HCT116 (cell line): ENCODE data around the gene DDX39A.

Experiments
- CTCF ChIP-seq, 3 experiments: fragments of 200-600 bp in 1 of 3; sonication (generic) in 1 of 3; IDR thresholded peaks in 2 of 3; conservative IDR thresholded peaks in 1 of 3; 2 replicates each; pipeline ENCODE4 v1.5.1; 2012 to 2017; ENCODE audit warnings: low read depth in 2 of 3, low read length in 2 of 3, antibody characterized with exemption in 1 of 3, borderline replicate concordance in 1 of 3, control low read depth in 1 of 3, mild to moderate bottlenecking in 1 of 3, mixed read lengths in 1 of 3, mixed run types in 1 of 3, moderate library complexity in 1 of 3; ENCODE audit not compliant: insufficient read depth in 1 of 3
- EZH2 ChIP-seq: fragments of 200-600 bp; sonication (generic); IDR thresholded peaks from 2 replicates; pipeline ENCODE4 v1.6.1; 2017; ENCODE audit warnings: antibody characterized with exemption, mixed run types
- EZH2phosphoT487 ChIP-seq: fragments of 200-600 bp; IDR thresholded peaks from 2 replicates; pipeline ENCODE4 v1.6.1; 2018; ENCODE audit warnings: antibody characterized with exemption, borderline replicate concordance
- FOSL1 ChIP-seq: IDR thresholded peaks from 2 replicates; pipeline ENCODE4 v1.6.1; 2012; ENCODE audit warnings: low read depth
- MAX ChIP-seq: IDR thresholded peaks from 2 replicates; pipeline ENCODE4 v1.6.1; 2012
- POLR2A ChIP-seq: IDR thresholded peaks from 2 replicates; pipeline ENCODE4 v1.7.0; 2011; ENCODE audit warnings: borderline replicate concordance; ENCODE audit not compliant: insufficient read depth, insufficient read length; ENCODE audit errors: extremely low read depth
- POLR2AphosphoS5 ChIP-seq: IDR thresholded peaks from 2 replicates; pipeline ENCODE4 v1.6.1; 2011; ENCODE audit warnings: mild to moderate bottlenecking, low read depth, low read length, moderate library complexity
- RAD21 ChIP-seq: IDR thresholded peaks from 2 replicates; pipeline ENCODE4 v1.6.1; 2012; ENCODE audit warnings: low read depth, mild to moderate bottlenecking
- REST ChIP-seq: IDR thresholded peaks from 2 replicates; pipeline ENCODE4 v1.6.1; 2012; ENCODE audit warnings: low read depth
- TCF7L2 ChIP-seq: IDR thresholded peaks from 2 replicates; pipeline ENCODE4 v1.7.0; 2011; ENCODE audit warnings: borderline replicate concordance, inconsistent platforms; ENCODE audit not compliant: insufficient read depth, insufficient read length; ENCODE audit errors: extremely low read depth
- YY1 ChIP-seq: IDR thresholded peaks from 2 replicates; pipeline ENCODE4 v1.6.1; 2011; ENCODE audit warnings: low read length, low read depth, moderate library complexity, mild to moderate bottlenecking; ENCODE audit not compliant: insufficient replicate concordance; ENCODE audit errors: extremely low read depth
- ZNF274 ChIP-seq: fragments of 200-500 bp; sonication (Bioruptor generic); IDR thresholded peaks from 2 replicates; pipeline ENCODE4 v1.6.1; 2014; ENCODE audit warnings: mild to moderate bottlenecking, low read depth, low read length, inconsistent platforms

GRCh38 chr19:14377883-14378328 is 41.2 kb downstream of the DDX39A start:
- TF ChIP-seq FOSL1, result no peak
- TF ChIP-seq CTCF (IDR thresholded peaks at IDR 0.05 in 2 of 3, conservative IDR thresholded peaks at IDR 0.05 in 1 of 3; ENCODE audit: borderline replicate concordance in 1 of 3, insufficient read depth in 1 of 3, low read depth in 2 of 3, low read length in 2 of 3), result no peak
- no peak for TF ChIP-seq REST
- TF ChIP-seq POLR2A, result peak; percentile 22
- TF ChIP-seq TCF7L2, result no peak
- no peak for TF ChIP-seq POLR2AphosphoS5
- no peak for TF ChIP-seq EZH2
- TF ChIP-seq MAX, result 0 out of 2 replicates have a peak, but pooled peaks have one; percentile 29
- TF ChIP-seq ZNF274, result no peak
- no peak for TF ChIP-seq RAD21
- TF ChIP-seq EZH2phosphoT487, result no peak
- no peak for TF ChIP-seq YY1
